WTC11 (cell line): ENCODE results near the gene FOXI2. TPM values are rescaled to one million over a fixed set of nuclear protein-coding genes. Genes with fewer than 3 reads are reported as not detected.

Experiments
- ATAC-seq: fragments of 200-7000 bp; cut with Tn5 transposase; 2 replicates; pipeline ENCODE4 v1.10.0; 2021; ENCODE audit warnings: mild to moderate bottlenecking, moderate library complexity
- CTCF ChIA-PET: fragments of 300-600 bp; sonication (Branson Sonifier 250); formaldehyde crosslinking; loops from one replicate; lab custom pipeline; 2021; ENCODE audit warnings: antibody characterized with exemption; lab: Charles Lee
- POLR2A ChIA-PET: fragments of 350-600 bp; sonication (Branson Sonifier 250); formaldehyde crosslinking; loops from one replicate; lab custom pipeline; 2021; ENCODE audit warnings: antibody characterized with exemption; lab: Charles Lee
- DNase-seq: peaks from one replicate; pipeline ENCODE4 v3.0.0; 2021; ENCODE audit warnings: low spot score
- H3K27ac Mint-ChIP-seq: 2 replicates; pipeline ENCODE4 v1.8.0; 2021; ENCODE audit warnings: mixed read lengths
- H3K27me3 Mint-ChIP-seq: 2 replicates; pipeline ENCODE4 v1.8.0; 2021; ENCODE audit warnings: low read depth, mild to moderate bottlenecking, moderate library complexity, mixed read lengths
- H3K36me3 Mint-ChIP-seq: 2 replicates; pipeline ENCODE4 v1.8.0; 2021; ENCODE audit warnings: mixed read lengths
- H3K4me1 Mint-ChIP-seq: 2 replicates; pipeline ENCODE4 v1.8.0; 2022; ENCODE audit warnings: mixed read lengths
- H3K4me3 Mint-ChIP-seq: 2 replicates; pipeline ENCODE4 v1.8.0; 2021; ENCODE audit warnings: mild to moderate bottlenecking, moderate library complexity, mixed read lengths
- H3K9me3 Mint-ChIP-seq: 2 replicates; pipeline ENCODE4 v1.8.0; 2021; ENCODE audit warnings: mixed read lengths
- CREB1 ChIP-seq: sonication (generic); formaldehyde crosslinking; IDR thresholded peaks from 2 replicates; pipeline ENCODE4 v1.8.0; 2023; ENCODE audit warnings: mild to moderate bottlenecking, missing genetic modification reagents
- CREM ChIP-seq: sonication (generic); formaldehyde crosslinking; IDR thresholded peaks from 2 replicates; pipeline ENCODE4 v1.8.1; 2022; ENCODE audit warnings: mild to moderate bottlenecking, missing genetic modification reagents, moderate library complexity
- ETV6 ChIP-seq: sonication (generic); formaldehyde crosslinking; IDR thresholded peaks from 2 replicates; pipeline ENCODE4 v1.8.1; 2022; ENCODE audit warnings: mild to moderate bottlenecking, missing genetic modification reagents
- NFE2L1 ChIP-seq: sonication (generic); formaldehyde crosslinking; IDR thresholded peaks from 2 replicates; pipeline ENCODE4 v1.8.1; 2023; ENCODE audit warnings: missing genetic modification reagents
- ZNF121 ChIP-seq: sonication (generic); formaldehyde crosslinking; IDR thresholded peaks from 2 replicates; pipeline ENCODE4 v1.8.0; 2023; ENCODE audit warnings: missing genetic modification reagents
- total RNA-seq: library from RNA; stranded (reverse); gene quantifications from 3 replicates; pipeline ENCODE4 v1.2.3, GENCODE V29; 2021
- TF ChIP-seq, protein P1 (sequence below): sonication (generic); formaldehyde crosslinking; IDR thresholded peaks from 2 replicates; pipeline ENCODE4 v1.8.0; 2023; ENCODE audit warnings: missing genetic modification reagents
- TF ChIP-seq, protein P2 (sequence below): sonication (generic); formaldehyde crosslinking; IDR thresholded peaks from 2 replicates; pipeline ENCODE4 v1.8.1; 2023; ENCODE audit warnings: mild to moderate bottlenecking, missing genetic modification reagents
- TF ChIP-seq, protein P3 (sequence below): sonication (generic); formaldehyde crosslinking; IDR thresholded peaks from 2 replicates; pipeline ENCODE4 v1.8.0; 2023; ENCODE audit warnings: missing genetic modification reagents, mild to moderate bottlenecking, borderline replicate concordance
- TF ChIP-seq, protein P4 (sequence below): sonication (generic); formaldehyde crosslinking; IDR thresholded peaks from 2 replicates; pipeline ENCODE4 v1.8.0; 2022; ENCODE audit warnings: mild to moderate bottlenecking, missing genetic modification reagents
- TF ChIP-seq, protein P5 (sequence below): sonication (generic); formaldehyde crosslinking; IDR thresholded peaks from 2 replicates; pipeline ENCODE4 v1.8.1; 2023; ENCODE audit warnings: mild to moderate bottlenecking, missing genetic modification reagents
- TF ChIP-seq, protein P6 (sequence below): fragments of 250-450 bp; sonication (Bioruptor Pico); IDR thresholded peaks from 2 replicates; pipeline ENCODE4 v1.9.0; 2021; ENCODE audit warnings: mild to moderate bottlenecking
- TF ChIP-seq, protein P7 (sequence below): sonication (generic); formaldehyde crosslinking; IDR thresholded peaks from 2 replicates; pipeline ENCODE4 v1.8.1; 2022; ENCODE audit warnings: mild to moderate bottlenecking, moderate library complexity, missing genetic modification reagents
- TF ChIP-seq, protein P8 (sequence below): sonication (generic); formaldehyde crosslinking; IDR thresholded peaks from 2 replicates; pipeline ENCODE4 v1.8.1; 2023; ENCODE audit warnings: mild to moderate bottlenecking, missing genetic modification reagents, moderate library complexity
- TF ChIP-seq, protein P9 (sequence below): fragments of 250-450 bp; sonication (Bioruptor Pico); IDR thresholded peaks from 2 replicates; pipeline ENCODE4 v1.9.0; 2021; ENCODE audit warnings: mild to moderate bottlenecking

The FOXI2 gene
- total RNA-seq, 1 experiment from 2014 or later = 1.7 TPM

DNA sequence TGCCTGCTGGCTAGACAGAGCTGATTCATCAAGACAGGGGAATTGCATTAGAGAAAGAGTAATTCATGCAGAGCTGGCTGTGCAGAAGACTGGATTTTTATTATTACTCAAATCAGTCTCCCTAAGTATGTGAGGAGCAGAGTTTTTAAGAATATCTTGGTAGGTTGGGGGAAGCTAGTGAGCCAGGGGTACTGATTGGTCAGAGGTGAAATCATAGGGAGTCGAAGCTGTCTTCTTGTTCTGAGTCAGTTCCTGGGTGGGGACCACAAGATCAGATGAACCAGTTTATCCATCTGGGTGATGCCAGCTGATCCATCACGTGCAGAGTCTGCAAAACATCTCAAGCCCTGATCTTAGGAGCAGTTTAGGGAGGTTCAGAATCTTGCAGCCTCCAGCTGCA lies 39.8 kb downstream of the FOXI2 start:
- TF ChIP-seq NFE2L1 (CRISPR knock-in tag) (no peak), ETV6 (CRISPR knock-in tag) (no peak), ZNF121 (no peak), CREM (no peak), CREB1 (CRISPR knock-in tag) (no peak)
- TF ChIP-seq, protein P1, sequence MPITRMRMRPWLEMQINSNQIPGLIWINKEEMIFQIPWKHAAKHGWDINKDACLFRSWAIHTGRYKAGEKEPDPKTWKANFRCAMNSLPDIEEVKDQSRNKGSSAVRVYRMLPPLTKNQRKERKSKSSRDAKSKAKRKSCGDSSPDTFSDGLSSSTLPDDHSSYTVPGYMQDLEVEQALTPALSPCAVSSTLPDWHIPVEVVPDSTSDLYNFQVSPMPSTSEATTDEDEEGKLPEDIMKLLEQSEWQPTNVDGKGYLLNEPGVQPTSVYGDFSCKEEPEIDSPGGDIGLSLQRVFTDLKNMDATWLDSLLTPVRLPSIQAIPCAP = no peak
- TF ChIP-seq, protein P2, sequence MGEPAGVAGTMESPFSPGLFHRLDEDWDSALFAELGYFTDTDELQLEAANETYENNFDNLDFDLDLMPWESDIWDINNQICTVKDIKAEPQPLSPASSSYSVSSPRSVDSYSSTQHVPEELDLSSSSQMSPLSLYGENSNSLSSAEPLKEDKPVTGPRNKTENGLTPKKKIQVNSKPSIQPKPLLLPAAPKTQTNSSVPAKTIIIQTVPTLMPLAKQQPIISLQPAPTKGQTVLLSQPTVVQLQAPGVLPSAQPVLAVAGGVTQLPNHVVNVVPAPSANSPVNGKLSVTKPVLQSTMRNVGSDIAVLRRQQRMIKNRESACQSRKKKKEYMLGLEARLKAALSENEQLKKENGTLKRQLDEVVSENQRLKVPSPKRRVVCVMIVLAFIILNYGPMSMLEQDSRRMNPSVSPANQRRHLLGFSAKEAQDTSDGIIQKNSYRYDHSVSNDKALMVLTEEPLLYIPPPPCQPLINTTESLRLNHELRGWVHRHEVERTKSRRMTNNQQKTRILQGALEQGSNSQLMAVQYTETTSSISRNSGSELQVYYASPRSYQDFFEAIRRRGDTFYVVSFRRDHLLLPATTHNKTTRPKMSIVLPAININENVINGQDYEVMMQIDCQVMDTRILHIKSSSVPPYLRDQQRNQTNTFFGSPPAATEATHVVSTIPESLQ (CRISPR knock-in tag) = no peak
- TF ChIP-seq, protein P3, sequence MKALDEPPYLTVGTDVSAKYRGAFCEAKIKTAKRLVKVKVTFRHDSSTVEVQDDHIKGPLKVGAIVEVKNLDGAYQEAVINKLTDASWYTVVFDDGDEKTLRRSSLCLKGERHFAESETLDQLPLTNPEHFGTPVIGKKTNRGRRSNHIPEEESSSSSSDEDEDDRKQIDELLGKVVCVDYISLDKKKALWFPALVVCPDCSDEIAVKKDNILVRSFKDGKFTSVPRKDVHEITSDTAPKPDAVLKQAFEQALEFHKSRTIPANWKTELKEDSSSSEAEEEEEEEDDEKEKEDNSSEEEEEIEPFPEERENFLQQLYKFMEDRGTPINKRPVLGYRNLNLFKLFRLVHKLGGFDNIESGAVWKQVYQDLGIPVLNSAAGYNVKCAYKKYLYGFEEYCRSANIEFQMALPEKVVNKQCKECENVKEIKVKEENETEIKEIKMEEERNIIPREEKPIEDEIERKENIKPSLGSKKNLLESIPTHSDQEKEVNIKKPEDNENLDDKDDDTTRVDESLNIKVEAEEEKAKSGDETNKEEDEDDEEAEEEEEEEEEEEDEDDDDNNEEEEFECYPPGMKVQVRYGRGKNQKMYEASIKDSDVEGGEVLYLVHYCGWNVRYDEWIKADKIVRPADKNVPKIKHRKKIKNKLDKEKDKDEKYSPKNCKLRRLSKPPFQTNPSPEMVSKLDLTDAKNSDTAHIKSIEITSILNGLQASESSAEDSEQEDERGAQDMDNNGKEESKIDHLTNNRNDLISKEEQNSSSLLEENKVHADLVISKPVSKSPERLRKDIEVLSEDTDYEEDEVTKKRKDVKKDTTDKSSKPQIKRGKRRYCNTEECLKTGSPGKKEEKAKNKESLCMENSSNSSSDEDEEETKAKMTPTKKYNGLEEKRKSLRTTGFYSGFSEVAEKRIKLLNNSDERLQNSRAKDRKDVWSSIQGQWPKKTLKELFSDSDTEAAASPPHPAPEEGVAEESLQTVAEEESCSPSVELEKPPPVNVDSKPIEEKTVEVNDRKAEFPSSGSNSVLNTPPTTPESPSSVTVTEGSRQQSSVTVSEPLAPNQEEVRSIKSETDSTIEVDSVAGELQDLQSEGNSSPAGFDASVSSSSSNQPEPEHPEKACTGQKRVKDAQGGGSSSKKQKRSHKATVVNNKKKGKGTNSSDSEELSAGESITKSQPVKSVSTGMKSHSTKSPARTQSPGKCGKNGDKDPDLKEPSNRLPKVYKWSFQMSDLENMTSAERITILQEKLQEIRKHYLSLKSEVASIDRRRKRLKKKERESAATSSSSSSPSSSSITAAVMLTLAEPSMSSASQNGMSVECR (CRISPR knock-in tag) = no peak
- TF ChIP-seq, protein P4, sequence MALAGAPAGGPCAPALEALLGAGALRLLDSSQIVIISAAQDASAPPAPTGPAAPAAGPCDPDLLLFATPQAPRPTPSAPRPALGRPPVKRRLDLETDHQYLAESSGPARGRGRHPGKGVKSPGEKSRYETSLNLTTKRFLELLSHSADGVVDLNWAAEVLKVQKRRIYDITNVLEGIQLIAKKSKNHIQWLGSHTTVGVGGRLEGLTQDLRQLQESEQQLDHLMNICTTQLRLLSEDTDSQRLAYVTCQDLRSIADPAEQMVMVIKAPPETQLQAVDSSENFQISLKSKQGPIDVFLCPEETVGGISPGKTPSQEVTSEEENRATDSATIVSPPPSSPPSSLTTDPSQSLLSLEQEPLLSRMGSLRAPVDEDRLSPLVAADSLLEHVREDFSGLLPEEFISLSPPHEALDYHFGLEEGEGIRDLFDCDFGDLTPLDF (CRISPR knock-in tag) = no peak
- TF ChIP-seq, protein P5, sequence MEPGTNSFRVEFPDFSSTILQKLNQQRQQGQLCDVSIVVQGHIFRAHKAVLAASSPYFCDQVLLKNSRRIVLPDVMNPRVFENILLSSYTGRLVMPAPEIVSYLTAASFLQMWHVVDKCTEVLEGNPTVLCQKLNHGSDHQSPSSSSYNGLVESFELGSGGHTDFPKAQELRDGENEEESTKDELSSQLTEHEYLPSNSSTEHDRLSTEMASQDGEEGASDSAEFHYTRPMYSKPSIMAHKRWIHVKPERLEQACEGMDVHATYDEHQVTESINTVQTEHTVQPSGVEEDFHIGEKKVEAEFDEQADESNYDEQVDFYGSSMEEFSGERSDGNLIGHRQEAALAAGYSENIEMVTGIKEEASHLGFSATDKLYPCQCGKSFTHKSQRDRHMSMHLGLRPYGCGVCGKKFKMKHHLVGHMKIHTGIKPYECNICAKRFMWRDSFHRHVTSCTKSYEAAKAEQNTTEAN = no peak
- TF ChIP-seq, protein P6, sequence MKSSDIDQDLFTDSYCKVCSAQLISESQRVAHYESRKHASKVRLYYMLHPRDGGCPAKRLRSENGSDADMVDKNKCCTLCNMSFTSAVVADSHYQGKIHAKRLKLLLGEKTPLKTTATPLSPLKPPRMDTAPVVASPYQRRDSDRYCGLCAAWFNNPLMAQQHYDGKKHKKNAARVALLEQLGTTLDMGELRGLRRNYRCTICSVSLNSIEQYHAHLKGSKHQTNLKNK (CRISPR knock-in tag) = no peak
- TF ChIP-seq, protein P7, sequence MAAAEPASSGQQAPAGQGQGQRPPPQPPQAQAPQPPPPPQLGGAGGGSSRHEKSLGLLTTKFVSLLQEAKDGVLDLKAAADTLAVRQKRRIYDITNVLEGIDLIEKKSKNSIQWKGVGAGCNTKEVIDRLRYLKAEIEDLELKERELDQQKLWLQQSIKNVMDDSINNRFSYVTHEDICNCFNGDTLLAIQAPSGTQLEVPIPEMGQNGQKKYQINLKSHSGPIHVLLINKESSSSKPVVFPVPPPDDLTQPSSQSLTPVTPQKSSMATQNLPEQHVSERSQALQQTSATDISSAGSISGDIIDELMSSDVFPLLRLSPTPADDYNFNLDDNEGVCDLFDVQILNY (CRISPR knock-in tag) = no peak
- TF ChIP-seq, protein P8, sequence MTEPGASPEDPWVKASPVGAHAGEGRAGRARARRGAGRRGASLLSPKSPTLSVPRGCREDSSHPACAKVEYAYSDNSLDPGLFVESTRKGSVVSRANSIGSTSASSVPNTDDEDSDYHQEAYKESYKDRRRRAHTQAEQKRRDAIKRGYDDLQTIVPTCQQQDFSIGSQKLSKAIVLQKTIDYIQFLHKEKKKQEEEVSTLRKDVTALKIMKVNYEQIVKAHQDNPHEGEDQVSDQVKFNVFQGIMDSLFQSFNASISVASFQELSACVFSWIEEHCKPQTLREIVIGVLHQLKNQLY (CRISPR knock-in tag) = no peak
- TF ChIP-seq, protein P9, sequence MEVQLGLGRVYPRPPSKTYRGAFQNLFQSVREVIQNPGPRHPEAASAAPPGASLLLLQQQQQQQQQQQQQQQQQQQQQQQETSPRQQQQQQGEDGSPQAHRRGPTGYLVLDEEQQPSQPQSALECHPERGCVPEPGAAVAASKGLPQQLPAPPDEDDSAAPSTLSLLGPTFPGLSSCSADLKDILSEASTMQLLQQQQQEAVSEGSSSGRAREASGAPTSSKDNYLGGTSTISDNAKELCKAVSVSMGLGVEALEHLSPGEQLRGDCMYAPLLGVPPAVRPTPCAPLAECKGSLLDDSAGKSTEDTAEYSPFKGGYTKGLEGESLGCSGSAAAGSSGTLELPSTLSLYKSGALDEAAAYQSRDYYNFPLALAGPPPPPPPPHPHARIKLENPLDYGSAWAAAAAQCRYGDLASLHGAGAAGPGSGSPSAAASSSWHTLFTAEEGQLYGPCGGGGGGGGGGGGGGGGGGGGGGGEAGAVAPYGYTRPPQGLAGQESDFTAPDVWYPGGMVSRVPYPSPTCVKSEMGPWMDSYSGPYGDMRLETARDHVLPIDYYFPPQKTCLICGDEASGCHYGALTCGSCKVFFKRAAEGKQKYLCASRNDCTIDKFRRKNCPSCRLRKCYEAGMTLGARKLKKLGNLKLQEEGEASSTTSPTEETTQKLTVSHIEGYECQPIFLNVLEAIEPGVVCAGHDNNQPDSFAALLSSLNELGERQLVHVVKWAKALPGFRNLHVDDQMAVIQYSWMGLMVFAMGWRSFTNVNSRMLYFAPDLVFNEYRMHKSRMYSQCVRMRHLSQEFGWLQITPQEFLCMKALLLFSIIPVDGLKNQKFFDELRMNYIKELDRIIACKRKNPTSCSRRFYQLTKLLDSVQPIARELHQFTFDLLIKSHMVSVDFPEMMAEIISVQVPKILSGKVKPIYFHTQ (CRISPR knock-in tag) = no peak
- ChIA-PET POLR2A (no interaction called here), CTCF (no interaction called here)
- H3K4me3 Mint-ChIP-seq = no peak overlapping the region
- no peak overlapping the region for H3K27ac Mint-ChIP-seq
- peaks cover 4% of the 10 kb centered on the region for H3K9me3 Mint-ChIP-seq
- H3K4me1 Mint-ChIP-seq = no peaks in the 10 kb centered on the region
- no peak for DNase-seq
- H3K27me3 Mint-ChIP-seq = no peaks in the 10 kb centered on the region
- H3K36me3 Mint-ChIP-seq = no peaks in the 10 kb centered on the region
- ATAC-seq = no peak
